Uterus (tissue), 4 donors: Measurements from ENCODE around the gene CLEC9A. TPM values are rescaled to one million over a fixed set of nuclear protein-coding genes. Genes with fewer than 3 reads are reported as not detected.

ENCODE experiments used
- DNase-seq, 2 donors: peaks; one replicate each; pipeline ENCODE4 v3.0.0-alpha.2; 2019 to 2020
- H3K27ac ChIP-seq, 2 donors: fragments of 200-600 bp; sonication (generic); 1 replicate in 1 of 2; 2 replicates in 1 of 2; pipeline ENCODE4 v1.5.1; 2016 to 2018
- H3K27me3 ChIP-seq, 2 donors: fragments of 200-600 bp; sonication (generic); one replicate each; pipeline ENCODE4 v1.5.1; 2018 to 2019; ENCODE audit warnings: control low read depth in 1 of 2
- H3K36me3 ChIP-seq, 2 donors: fragments of 200-600 bp; sonication (generic); one replicate each; pipeline ENCODE4 v1.5.1; 2019; ENCODE audit warnings: control low read depth in 1 of 2
- H3K4me1 ChIP-seq, 2 donors: fragments of 200-600 bp; sonication (generic); one replicate each; pipeline ENCODE4 v1.5.1; 2018 to 2019; ENCODE audit warnings: control low read depth in 1 of 2
- H3K4me3 ChIP-seq, 2 donors: fragments of 200-600 bp; sonication (generic); 1 replicate in 1 of 2; 2 replicates in 1 of 2; pipeline ENCODE4 v1.5.1; 2018 to 2019; ENCODE audit warnings: mild to moderate bottlenecking in 1 of 2
- H3K9me3 ChIP-seq, 2 donors: fragments of 200-600 bp; sonication (generic); one replicate each; pipeline ENCODE4 v1.5.1; 2019; ENCODE audit warnings: control low read depth in 1 of 2
- POLR2A ChIP-seq, 2 donors: fragments of 450-650 bp; IDR thresholded peaks; one replicate each; pipeline ENCODE4 v1.6.1; 2016; ENCODE audit warnings: antibody characterized with exemption in 2 of 2, mild to moderate bottlenecking in 1 of 2, moderate library complexity in 1 of 2
- intact Hi-C: fragments of 100-400 bp; cut with DNase I; formaldehyde crosslinking; loops from one replicate; pipeline ENCODE4 v1.15.1; 2023; ENCODE audit warnings: low total_unique reads
- total RNA-seq, 4 donors: library from RNA; depleted of rRNA in 3 of 4; stranded (reverse); fragments of >200 nt in 3 of 4; gene quantifications; one replicate each; pipeline versions ENCODE4 v1.1.0 to v1.2.4, GENCODE V29; 2014 to 2023
- TF ChIP-seq, protein P1 (sequence below), 4 experiments: fragments of 200-600 bp in 2 of 4; fragments of 450-650 bp in 2 of 4; sonication (generic) in 2 of 4; IDR thresholded peaks; one replicate each; pipeline ENCODE4 v1.5.1; 2016 to 2019; ENCODE audit warnings: antibody characterized with exemption in 4 of 4, mild to moderate bottlenecking in 2 of 4, moderate library complexity in 1 of 4
- donor health status: DM: yes; HTN: yes; CAD: no.

CLEC9A gene
- total RNA-seq, 4 donors from 2014 or later = 0.90 TPM; not detected in 3

DNA sequence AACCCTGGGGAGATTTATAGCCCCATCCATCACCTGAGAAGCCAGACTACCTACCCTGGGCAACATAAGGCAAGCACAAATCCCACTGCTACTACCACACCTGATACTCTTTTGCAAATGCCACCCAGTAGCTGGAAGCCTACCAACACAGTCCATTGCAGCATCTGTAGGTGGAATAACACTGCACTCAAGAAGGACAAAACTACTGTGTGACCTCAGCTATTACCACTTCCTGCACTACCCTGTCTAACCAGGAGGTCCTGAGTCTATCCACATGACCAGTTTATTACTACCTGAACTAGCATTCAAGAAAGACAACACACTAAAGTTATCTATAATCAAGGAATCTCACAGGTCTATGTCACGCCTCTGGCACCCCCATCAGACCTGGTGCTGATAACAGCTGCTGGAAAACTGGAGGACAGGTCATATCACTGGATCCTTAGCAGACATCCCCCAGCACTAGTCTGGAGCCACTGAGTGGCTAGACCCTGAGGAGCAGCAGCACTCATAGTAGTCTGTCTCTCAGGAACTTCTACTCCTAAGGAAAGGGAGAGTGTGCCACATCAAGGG lies 71.3 kb downstream of the CLEC9A start:
- H3K36me3 ChIP-seq = no peaks in the 10 kb centered on the region
- intact Hi-C loops = no loop called here
- no peak for DNase-seq
- peak overlapping the region in 1 of 2 donors; percentile 79 for H3K27ac ChIP-seq
- H3K4me1 ChIP-seq = no peaks in the 10 kb centered on the region
- H3K9me3 ChIP-seq = no peaks in the 10 kb centered on the region
- TF ChIP-seq POLR2A (IDR thresholded peaks at IDR 0.05) = no peak
- TF ChIP-seq, protein P1, sequence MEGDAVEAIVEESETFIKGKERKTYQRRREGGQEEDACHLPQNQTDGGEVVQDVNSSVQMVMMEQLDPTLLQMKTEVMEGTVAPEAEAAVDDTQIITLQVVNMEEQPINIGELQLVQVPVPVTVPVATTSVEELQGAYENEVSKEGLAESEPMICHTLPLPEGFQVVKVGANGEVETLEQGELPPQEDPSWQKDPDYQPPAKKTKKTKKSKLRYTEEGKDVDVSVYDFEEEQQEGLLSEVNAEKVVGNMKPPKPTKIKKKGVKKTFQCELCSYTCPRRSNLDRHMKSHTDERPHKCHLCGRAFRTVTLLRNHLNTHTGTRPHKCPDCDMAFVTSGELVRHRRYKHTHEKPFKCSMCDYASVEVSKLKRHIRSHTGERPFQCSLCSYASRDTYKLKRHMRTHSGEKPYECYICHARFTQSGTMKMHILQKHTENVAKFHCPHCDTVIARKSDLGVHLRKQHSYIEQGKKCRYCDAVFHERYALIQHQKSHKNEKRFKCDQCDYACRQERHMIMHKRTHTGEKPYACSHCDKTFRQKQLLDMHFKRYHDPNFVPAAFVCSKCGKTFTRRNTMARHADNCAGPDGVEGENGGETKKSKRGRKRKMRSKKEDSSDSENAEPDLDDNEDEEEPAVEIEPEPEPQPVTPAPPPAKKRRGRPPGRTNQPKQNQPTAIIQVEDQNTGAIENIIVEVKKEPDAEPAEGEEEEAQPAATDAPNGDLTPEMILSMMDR (IDR thresholded peaks at IDR 0.05) = no peak
- H3K27me3 ChIP-seq = no peaks in the 10 kb centered on the region
- no peak overlapping the region for H3K4me3 ChIP-seq

DNA sequence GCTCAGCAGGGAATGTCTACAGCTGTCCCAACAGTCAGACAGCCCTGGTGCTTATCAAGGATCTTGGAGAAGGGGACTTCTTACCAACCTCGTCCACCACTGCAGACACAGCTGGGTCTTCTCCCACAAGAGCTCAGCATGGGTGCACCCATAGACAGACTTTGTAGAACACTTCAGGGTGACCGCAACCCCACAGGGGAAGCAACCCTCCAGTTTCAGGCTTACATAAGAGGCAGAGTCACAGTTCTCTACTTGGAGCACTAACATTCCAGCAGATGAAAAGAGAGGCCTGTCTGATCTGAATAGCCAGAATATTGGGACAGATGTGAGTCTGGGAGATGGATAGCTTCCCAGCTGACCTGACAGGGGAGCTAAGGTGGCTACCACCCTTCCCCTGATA lies 71.8 kb downstream of the CLEC9A start:
- Histone ChIP-seq H3K9me3 (no peaks in the 10 kb centered on the region), H3K27ac (peak overlapping the region in 1 of 2 donors; percentile 79), H3K4me1 (no peaks in the 10 kb centered on the region), H3K27me3 (no peaks in the 10 kb centered on the region), H3K36me3 (no peaks in the 10 kb centered on the region), H3K4me3 (no peak overlapping the region)
- TF ChIP-seq POLR2A (IDR thresholded peaks at IDR 0.05) = no peak
- TF ChIP-seq, protein P1 (IDR thresholded peaks at IDR 0.05) = no peak
- intact Hi-C loops = no loop called here
- no peak for DNase-seq

DNA sequence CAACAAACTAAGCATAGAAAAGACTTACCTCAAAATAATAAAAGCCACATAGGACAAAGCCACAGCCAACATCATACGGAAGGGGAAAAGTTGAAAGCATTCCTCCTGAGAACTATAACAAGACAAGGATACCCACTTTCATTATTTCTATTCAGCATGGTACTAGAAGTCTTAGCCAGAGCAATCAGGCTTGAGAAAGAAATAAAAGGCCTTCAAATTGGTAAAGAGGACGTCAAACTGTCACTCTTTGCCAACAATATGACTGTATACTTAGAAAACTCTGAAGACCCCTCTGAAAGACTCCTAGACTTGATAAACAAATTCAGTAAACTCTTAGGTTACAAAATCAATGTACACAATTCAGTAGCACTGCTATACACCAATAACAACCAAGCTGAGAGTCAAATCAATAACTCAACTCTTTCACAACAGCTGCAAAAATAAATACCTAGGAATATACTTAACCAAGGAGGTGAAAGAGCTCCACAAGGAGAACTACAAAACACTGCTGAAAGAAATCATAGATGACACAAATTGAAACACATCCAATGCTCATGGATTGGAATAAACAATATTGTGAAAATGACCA lies 79.9 kb downstream of the CLEC9A start:
- no peaks in the 10 kb centered on the region for H3K36me3 ChIP-seq
- H3K27ac ChIP-seq = no peak overlapping the region
- no peak for DNase-seq
- no peak for TF ChIP-seq POLR2A (IDR thresholded peaks at IDR 0.05)
- TF ChIP-seq, protein P1 (IDR thresholded peaks at IDR 0.05) = no peak
- intact Hi-C loops = no loop called here
- H3K4me3 ChIP-seq = no peak overlapping the region
- H3K4me1 ChIP-seq = no peaks in the 10 kb centered on the region
- H3K27me3 ChIP-seq = no peaks in the 10 kb centered on the region
- H3K9me3 ChIP-seq = no peaks in the 10 kb centered on the region

GRCh38 chr12:10111451-10111850 lies 81.0 kb downstream of the CLEC9A start:
- Histone ChIP-seq H3K4me3 (no peak overlapping the region), H3K27me3 (no peaks in the 10 kb centered on the region), H3K36me3 (no peaks in the 10 kb centered on the region), H3K4me1 (no peaks in the 10 kb centered on the region), H3K27ac (no peak overlapping the region), H3K9me3 (no peaks in the 10 kb centered on the region)
- no peak for DNase-seq
- intact Hi-C loops = no loop called here
- TF ChIP-seq, protein P1 (IDR thresholded peaks at IDR 0.05) = no peak
- TF ChIP-seq POLR2A (IDR thresholded peaks at IDR 0.05) = no peak

DNA sequence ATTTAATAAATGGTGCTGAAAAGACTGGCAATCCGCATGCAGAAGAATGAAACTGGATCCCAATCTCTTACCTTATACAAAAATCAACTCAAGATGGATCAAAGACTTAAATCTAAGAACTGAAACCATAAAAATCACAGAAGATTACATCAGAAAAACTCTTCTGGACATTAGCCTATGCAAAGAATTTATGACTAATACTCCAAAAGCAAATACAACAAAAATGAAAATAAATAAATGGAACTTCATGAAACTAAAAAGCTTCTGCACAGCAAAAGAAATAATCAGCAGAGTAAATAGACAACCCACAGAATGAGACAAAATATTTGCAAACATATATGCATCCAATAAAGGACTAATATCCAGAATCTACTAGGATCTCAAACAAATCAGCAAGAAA lies 82.6 kb downstream of the CLEC9A start:
- intact Hi-C loops = no loop called here
- Histone ChIP-seq H3K9me3 (no peaks in the 10 kb centered on the region), H3K27ac (no peak overlapping the region), H3K27me3 (no peaks in the 10 kb centered on the region), H3K4me1 (no peaks in the 10 kb centered on the region), H3K36me3 (no peaks in the 10 kb centered on the region), H3K4me3 (no peak overlapping the region)
- DNase-seq = no peak
- TF ChIP-seq, protein P1 (IDR thresholded peaks at IDR 0.05) = no peak
